Measurements from ENCODE around the gene TBC1D5. TPM values are rescaled to one million over a fixed set of nuclear protein-coding genes. Genes with fewer than 3 reads are reported as not detected.
A peak's percentile ranks its signal among the peaks of the same experiment; 100 is the strongest.

Gene TBC1D5
- total RNA-seq, 1 experiment from 2014 or later, result 30.4 TPM

- H3K9me3 ChIP-seq (ENCODE audit: control insufficient read depth, insufficient read depth, low read depth, low read length), result no peaks in the 10 kb centered on the region
- ChIA-PET CTCF (no interaction called here), POLR2A (no interaction called here)
- H3K27me3 ChIP-seq (ENCODE audit: control insufficient read depth, insufficient read depth, low read length), result no peaks in the 10 kb centered on the region
- intact Hi-C loops (cut with micrococcal nuclease; ENCODE audit: unreplicated experiment), result loop anchor here (1.0 to 10.0 kb wide), 3 partner anchors 199 to 633 kb away; no protein-coding TSS in a partner anchor
- H3K4me1 ChIP-seq (ENCODE audit: control insufficient read depth, insufficient read depth, low read length), result no peaks in the 10 kb centered on the region
- ATAC-seq (peak; percentile 84), DNase-seq (ENCODE audit: low read depth, low spot score) (peak; percentile 24)
- in situ Hi-C loops (cut with HindIII; ENCODE audit: low pct_unique_long_range_greater_than_20kb, low sequenced_read_pairs), result no loop called here
- TF ChIP-seq CTCF (IDR thresholded peaks at IDR 0.05) (peak; percentile 59), REST (IDR thresholded peaks at IDR 0.05; ENCODE audit: insufficient read depth in 1 of 2, low read depth in 2 of 2, low read length in 1 of 2) (no peak), SIN3A (IDR thresholded peaks at IDR 0.05; ENCODE audit: borderline replicate concordance, insufficient read depth, low read depth, low read length) (no peak), POLR2AphosphoS5 (IDR thresholded peaks at IDR 0.05; ENCODE audit: low read depth, low read length) (no peak), TCF7L2 (IDR thresholded peaks at IDR 0.05; ENCODE audit: low read depth, low read length) (no peak)
- no TSS peak for BruUV-seq (replicated peaks)
- H3K4me3 ChIP-seq (ENCODE audit: low read depth in 2 of 2, low read length in 2 of 2), result no peak overlapping the region
- H3K36me3 ChIP-seq (ENCODE audit: control insufficient read depth, insufficient read depth, low read length), result no peaks in the 10 kb centered on the region
- no peak overlapping the region for H3K27ac ChIP-seq (ENCODE audit: low read length)
Measured at GRCh38 chr3:17233398-17233800, 509.0 kb downstream of the TBC1D5 start.

GRCh38 chr3:17232442-17232841 is 510.0 kb downstream of the TBC1D5 start:
- POLR2A ChIA-PET, result no interaction called here
- no peak for ATAC-seq
- no peaks in the 10 kb centered on the region for H3K4me1 ChIP-seq (ENCODE audit: control insufficient read depth, insufficient read depth, low read length)
- TF ChIP-seq POLR2AphosphoS5 (IDR thresholded peaks at IDR 0.05; ENCODE audit: low read depth, low read length) (no peak), CTCF (IDR thresholded peaks at IDR 0.05) (no peak), TCF7L2 (IDR thresholded peaks at IDR 0.05; ENCODE audit: low read depth, low read length) (no peak)
- no peak for DNase-seq (ENCODE audit: low read depth, low spot score)
- H3K4me3 ChIP-seq (ENCODE audit: low read depth in 2 of 2, low read length in 2 of 2), result no peak overlapping the region
- in situ Hi-C loops (cut with HindIII; ENCODE audit: low pct_unique_long_range_greater_than_20kb, low sequenced_read_pairs) (no loop called here), intact Hi-C loops (cut with micrococcal nuclease; ENCODE audit: unreplicated experiment) (loop anchor here (10.0 kb wide), 2 partner anchors 198 to 338 kb away; no protein-coding TSS in a partner anchor)
- no peaks in the 10 kb centered on the region for H3K27me3 ChIP-seq (ENCODE audit: control insufficient read depth, insufficient read depth, low read length)
- no peaks in the 10 kb centered on the region for H3K9me3 ChIP-seq (ENCODE audit: control insufficient read depth, insufficient read depth, low read depth, low read length)
- no TSS peak for BruUV-seq (replicated peaks)
- no peak overlapping the region for H3K27ac ChIP-seq (ENCODE audit: low read length)
- CTCF ChIA-PET, result no interaction called here
- no peaks in the 10 kb centered on the region for H3K36me3 ChIP-seq (ENCODE audit: control insufficient read depth, insufficient read depth, low read length)

Data from Panc1 (cell line).